Mesenchymal stem cell (in vitro differentiated cells and primary cell): ENCODE data around the gene CD96.
"Not testable (repeated sequence)": the region's sequence is repeated elsewhere in the genome, so short reads cannot be mapped to it uniquely, and the experiment has no call there.

Source experiments
- DNase-seq: peaks from one replicate; pipeline ENCODE4 v3.0.0-alpha.2; 2013
- H2AFZ ChIP-seq: one replicate; pipeline ENCODE4 v1.6.1; 2013; ENCODE audit warnings: low read depth, mild to moderate bottlenecking, control low read depth, inconsistent platforms, low read length, moderate library complexity
- H2AK5ac ChIP-seq: 2 replicates; pipeline ENCODE4 v1.6.1; 2013; ENCODE audit warnings: low read length, moderate library complexity, mild to moderate bottlenecking, inconsistent platforms; ENCODE audit not compliant: severe bottlenecking
- H2BK120ac ChIP-seq: one replicate; pipeline ENCODE4 v1.6.1; 2013; ENCODE audit warnings: low read depth, mild to moderate bottlenecking, inconsistent platforms, low read length, moderate library complexity
- H2BK12ac ChIP-seq, 2 experiments: one replicate each; pipeline ENCODE4 v1.6.1; 2013; ENCODE audit warnings: inconsistent platforms in 2 of 2, low read length in 2 of 2, mild to moderate bottlenecking in 2 of 2, moderate library complexity in 2 of 2, control low read depth in 1 of 2
- H2BK15ac ChIP-seq: one replicate; pipeline ENCODE4 v1.6.1; 2013; ENCODE audit warnings: mild to moderate bottlenecking, low read depth, inconsistent platforms; ENCODE audit not compliant: poor library complexity, severe bottlenecking
- H2BK5ac ChIP-seq: 2 replicates; pipeline ENCODE4 v1.6.1; 2013; ENCODE audit warnings: low read depth, mild to moderate bottlenecking, low read length, control low read depth, inconsistent platforms; ENCODE audit not compliant: poor library complexity, severe bottlenecking
- H3K14ac ChIP-seq, 2 experiments: one replicate each; pipeline ENCODE4 v1.6.1; 2013; ENCODE audit warnings: inconsistent platforms in 2 of 2, low read length in 2 of 2, control low read depth in 1 of 2, mild to moderate bottlenecking in 1 of 2, moderate library complexity in 1 of 2
- H3K18ac ChIP-seq, 2 experiments: one replicate each; pipeline ENCODE4 v1.6.1; 2013; ENCODE audit warnings: inconsistent platforms in 2 of 2, low read length in 2 of 2, control low read depth in 1 of 2, low read depth in 1 of 2, mild to moderate bottlenecking in 1 of 2
- H3K23ac ChIP-seq, 2 experiments: one replicate each; pipeline ENCODE4 v1.6.1; 2013; ENCODE audit warnings: inconsistent platforms in 2 of 2, low read length in 2 of 2, mild to moderate bottlenecking in 2 of 2, moderate library complexity in 2 of 2, control low read depth in 1 of 2
- H3K27ac ChIP-seq: 2 replicates; pipeline ENCODE4 v1.5.1; 2013; ENCODE audit warnings: mild to moderate bottlenecking, moderate library complexity, low read length, control low read depth, inconsistent platforms; ENCODE audit not compliant: poor library complexity, severe bottlenecking
- H3K27me3 ChIP-seq, 2 experiments: 2 replicates each; pipeline versions ENCODE4 v1.6.1 to v1.7.0; 2013; ENCODE audit warnings: low read length in 2 of 2, mild to moderate bottlenecking in 2 of 2, moderate library complexity in 2 of 2, control low read depth in 1 of 2, inconsistent platforms in 1 of 2; ENCODE audit not compliant: control insufficient read depth in 1 of 2, insufficient read depth in 1 of 2
- H3K36me3 ChIP-seq, 2 experiments: 2 replicates each; pipeline versions ENCODE4 v1.6.1 to v1.7.0; 2013; ENCODE audit warnings: low read length in 2 of 2, control low read depth in 1 of 2, inconsistent platforms in 1 of 2, low read depth in 1 of 2, mild to moderate bottlenecking in 1 of 2; ENCODE audit not compliant: insufficient read depth in 2 of 2, control insufficient read depth in 1 of 2
- H3K4ac ChIP-seq, 2 experiments: one replicate each; pipeline ENCODE4 v1.6.1; 2013; ENCODE audit warnings: inconsistent platforms in 2 of 2, low read length in 2 of 2, mild to moderate bottlenecking in 2 of 2, moderate library complexity in 2 of 2, control low read depth in 1 of 2, low read depth in 1 of 2
- H3K4me1 ChIP-seq: 2 replicates; pipeline ENCODE4 v1.6.1; 2013; ENCODE audit warnings: low read depth, low read length, control low read depth; ENCODE audit not compliant: control insufficient read depth, insufficient read depth
- H3K4me2 ChIP-seq: 2 replicates; pipeline ENCODE4 v1.6.1; 2013; ENCODE audit warnings: low read length, mild to moderate bottlenecking, inconsistent platforms; ENCODE audit not compliant: poor library complexity, severe bottlenecking
- H3K4me3 ChIP-seq, 2 experiments: 2 replicates each; pipeline versions ENCODE4 v1.5.1 to v1.7.0; 2013; ENCODE audit warnings: low read length in 2 of 2, mild to moderate bottlenecking in 2 of 2, control low read depth in 1 of 2, low read depth in 1 of 2; ENCODE audit not compliant: insufficient read depth in 1 of 2
- H3K79me1 ChIP-seq: replicated peaks from 2 replicates; pipeline ENCODE4 v1.6.1; 2013; ENCODE audit warnings: mild to moderate bottlenecking, control low read depth, low read length, inconsistent platforms; ENCODE audit not compliant: poor library complexity, severe bottlenecking
- H3K9ac ChIP-seq: 2 replicates; pipeline ENCODE4 v1.7.0; 2013; ENCODE audit warnings: mild to moderate bottlenecking, low read length, moderate library complexity
- H3K9me3 ChIP-seq: 2 replicates; pipeline ENCODE4 v1.7.0; 2013; ENCODE audit warnings: mild to moderate bottlenecking, low read length; ENCODE audit not compliant: control insufficient read depth
- H4K8ac ChIP-seq: one replicate; pipeline ENCODE4 v1.6.1; 2013; ENCODE audit warnings: inconsistent platforms, mild to moderate bottlenecking, low read length, moderate library complexity
- H4K91ac ChIP-seq: one replicate; pipeline ENCODE4 v1.6.1; 2013; ENCODE audit warnings: mild to moderate bottlenecking, low read length, inconsistent platforms
- WGBS: methylation state at CpG from one replicate; pipeline ENCODE4 v1.1.7; 2013; ENCODE audit warnings: mixed read lengths; 5-methylcytosine and 5-hydroxymethylcytosine counted together

CD96 gene

GRCh38 chr3:111521891-111522290 is 20.1 kb upstream of the CD96 start:
- Histone ChIP-seq H3K79me1 (no peaks in the 10 kb centered on the region), H3K36me3 (no peaks in the 10 kb centered on the region), H3K14ac (no peak overlapping the region), H3K9ac (no peak overlapping the region), H2AK5ac (no peak overlapping the region), H2BK5ac (no peak overlapping the region), H3K4ac (no peak overlapping the region), H3K4me1 (no peaks in the 10 kb centered on the region), H4K91ac (no peak overlapping the region), H4K8ac (no peak overlapping the region), H2BK15ac (no peak overlapping the region), H3K18ac (no peak overlapping the region), H3K27me3 (no peaks in the 10 kb centered on the region), H2BK120ac (no peak overlapping the region), H3K4me2 (no peak overlapping the region), H3K4me3 (no peak overlapping the region), H3K27ac (no peak overlapping the region), H3K9me3 (no peaks in the 10 kb centered on the region), H3K23ac (no peak overlapping the region), H2BK12ac (no peak overlapping the region), H2AFZ (no peak overlapping the region)
- DNase-seq, result peak; percentile 77
- 43% methylated on average over 2 of the region's 3 CpGs for WGBS

GRCh38 chr3:111524486-111524885 is 17.5 kb upstream of the CD96 start:
- not testable (repeated sequence) for H3K4me1 ChIP-seq, H3K9me3 ChIP-seq, H3K18ac ChIP-seq, H3K23ac ChIP-seq, H3K4me2 ChIP-seq, H4K91ac ChIP-seq, H3K4me3 ChIP-seq, H3K27ac ChIP-seq, H3K79me1 ChIP-seq, H3K4ac ChIP-seq, H2BK15ac ChIP-seq, H2BK12ac ChIP-seq, H2BK120ac ChIP-seq, H4K8ac ChIP-seq, H3K14ac ChIP-seq, H2AFZ ChIP-seq, H3K36me3 ChIP-seq, H2AK5ac ChIP-seq, H2BK5ac ChIP-seq, DNase-seq, H3K9ac ChIP-seq, H3K27me3 ChIP-seq
- no CpG with 5 or more reads among the region's 1 CpG for WGBS

GRCh38 chr3:111531446-111531845 is 10.6 kb upstream of the CD96 start:
- peak; percentile 26 for DNase-seq
- Histone ChIP-seq H3K4me1 (no peaks in the 10 kb centered on the region), H3K9me3 (no peaks in the 10 kb centered on the region), H3K14ac (no peak overlapping the region), H4K8ac (no peak overlapping the region), H4K91ac (no peak overlapping the region), H3K27me3 (no peaks in the 10 kb centered on the region), H2BK5ac (no peak overlapping the region), H3K23ac (no peak overlapping the region), H3K27ac (no peak overlapping the region), H2AK5ac (no peak overlapping the region), H3K79me1 (no peaks in the 10 kb centered on the region), H3K4me3 (no peak overlapping the region), H3K18ac (no peak overlapping the region), H3K36me3 (no peaks in the 10 kb centered on the region), H2AFZ (no peak overlapping the region), H3K4ac (no peak overlapping the region), H2BK120ac (no peak overlapping the region), H3K9ac (no peak overlapping the region), H2BK12ac (no peak overlapping the region), H3K4me2 (no peak overlapping the region), H2BK15ac (no peak overlapping the region)
- WGBS, result 25% methylated on average over 2 of the region's 4 CpGs

- Histone ChIP-seq H2BK5ac (no peak overlapping the region), H3K4me3 (no peak overlapping the region), H2AK5ac (no peak overlapping the region), H3K9me3 (no peaks in the 10 kb centered on the region), H3K36me3 (no peaks in the 10 kb centered on the region), H3K9ac (no peak overlapping the region), H4K8ac (no peak overlapping the region), H4K91ac (no peak overlapping the region), H3K14ac (no peak overlapping the region), H3K27me3 (no peaks in the 10 kb centered on the region), H2AFZ (no peak overlapping the region), H3K79me1 (no peaks in the 10 kb centered on the region), H3K23ac (no peak overlapping the region), H2BK12ac (no peak overlapping the region), H3K4me2 (no peak overlapping the region), H2BK15ac (no peak overlapping the region), H3K4me1 (peaks cover 4% of the 10 kb centered on the region), H3K27ac (no peak overlapping the region), H3K18ac (no peak overlapping the region), H3K4ac (no peak overlapping the region), H2BK120ac (no peak overlapping the region)
- DNase-seq, result peak; percentile 82
- 16% methylated on average over 3 of the region's 4 CpGs for WGBS
Observed at GRCh38 chr3:111534701-111535100, 7.3 kb upstream of the CD96 start.
